Ovary (tissue), 9 donors: ENCODE measurements around the gene NYAP2. TPM values are rescaled to one million over a fixed set of nuclear protein-coding genes. Genes with fewer than 3 reads are reported as not detected.

Source experiments
- DNase-seq, 5 donors: peaks; one replicate each; pipeline ENCODE4 v3.0.0-alpha.2; 2019 to 2020
- H3K27ac ChIP-seq, 2 donors: fragments of 200-600 bp; one replicate each; pipeline versions ENCODE4 v1.5.1 to v1.8.0; 2019 to 2022
- H3K27me3 ChIP-seq: fragments of 200-600 bp; one replicate; pipeline ENCODE4 v1.8.0; 2022
- H3K36me3 ChIP-seq: fragments of 200-600 bp; sonication (generic); one replicate; pipeline ENCODE4 v1.5.1; 2019
- H3K4me1 ChIP-seq: one replicate; pipeline ENCODE4 v1.8.1; 2013; ENCODE audit warnings: mild to moderate bottlenecking, moderate library complexity; ENCODE audit not compliant: insufficient read depth
- H3K4me3 ChIP-seq: fragments of 200-600 bp; sonication (generic); one replicate; pipeline ENCODE4 v1.5.1; 2017
- H3K9me3 ChIP-seq, 2 donors: fragments of 200-600 bp in 1 of 2; sonication (generic) in 1 of 2; one replicate each; pipeline versions ENCODE4 v1.5.1 to v1.8.1; 2013 to 2019; ENCODE audit warnings: mild to moderate bottlenecking in 1 of 2, moderate library complexity in 1 of 2
- CTCF ChIP-seq, 3 donors: fragments of 450-650 bp in 2 of 3; fragments of 200-600 bp in 1 of 3; IDR thresholded peaks; one replicate each; pipeline versions ENCODE4 v1.5.1 to v1.8.0; 2016 to 2022; ENCODE audit warnings: antibody characterized with exemption in 3 of 3, mild to moderate bottlenecking in 1 of 3
- EP300 ChIP-seq: sonication (generic); formaldehyde crosslinking; IDR thresholded peaks from one replicate; pipeline ENCODE4 v1.6.1; 2017; ENCODE audit warnings: antibody characterized with exemption
- POLR2A ChIP-seq: fragments of 450-650 bp; IDR thresholded peaks from one replicate; pipeline ENCODE4 v1.6.1; 2017; ENCODE audit warnings: antibody characterized with exemption, mild to moderate bottlenecking, moderate library complexity
- WGBS, 3 donors: extraction: QIAGEN DNeasy Blood & Tissue Kit in 1 of 3; methylation state at CpG; one replicate each; pipeline versions ENCODE4 v1.1.5 to v1.1.7; 2013 to 2017; 5-methylcytosine and 5-hydroxymethylcytosine counted together
- intact Hi-C, 4 donors: fragments of 100-400 bp; cut with DNase I; formaldehyde crosslinking; loops; one replicate each; pipeline versions ENCODE4 v1.11.0 to v1.15.1; 2022 to 2023
- polyA plus RNA-seq, 2 donors: library from polyadenylated mRNA; stranded (reverse); fragments of 200-250 nt in 1 of 2; fragments of 350-450 nt in 1 of 2; fragmentation: Illumina TruSeq in 1 of 2; extraction: RNeasy Lipid Tissue Mini Kit (QIAGEN cat#74804) in 1 of 2; gene quantifications; one replicate each; pipeline ENCODE4 v1.2.3, GENCODE V29; 2013 to 2014
- total RNA-seq, 7 donors: library from RNA; depleted of rRNA in 2 of 7; stranded (reverse); fragments of >200 nt in 2 of 7; fragmentation: NEBNext Ultra II Directional in 3 of 7; extraction: Animal tissue kit (Norgen Biotek cat#: 25700) in 3 of 7; gene quantifications; one replicate each; pipeline versions ENCODE4 v1.1.0 to v1.2.4, GENCODE V29; 2016 to 2023
- donor health status: DM: no; HTN: no; CAD: no; lungs with moderate emphysema.
- donor health status: DM: no; HTN: no; CAD: no.
- donor health status: Bipolar disorder and iron deficiency.
- donor health status: DM: yes; HTN: yes; CAD: no.
- donor health status: DM: no; HTN: no; CAD: no.
- donor health status: DM: yes; HTN: yes; CAD: no.

The NYAP2 gene
- total and polyA plus RNA-seq, 9 donors = 0.10 to 0.13 TPM; not detected in 7

DNA sequence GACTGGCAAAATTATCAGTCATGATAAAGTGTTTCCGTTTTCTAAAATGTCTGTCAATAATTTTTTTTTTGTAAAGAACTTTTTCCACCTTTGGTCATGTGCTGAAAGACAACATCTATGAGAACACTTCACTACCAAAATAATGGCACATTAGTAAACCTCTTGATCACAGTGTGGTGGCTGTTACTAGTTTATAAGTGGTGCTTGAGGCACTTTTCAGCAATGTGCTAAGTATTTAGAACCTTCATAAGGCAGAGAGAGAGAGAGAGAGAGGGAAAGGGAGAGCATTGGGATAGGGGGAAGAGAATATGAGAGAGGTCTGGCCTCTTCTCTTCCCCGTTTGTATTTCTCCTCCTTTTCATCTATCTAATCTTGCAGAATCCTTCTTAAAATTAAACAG, 1.1 kb upstream of the NYAP2 start:
- 37 to 49% (median 44%) methylated on average over 2 of the region's 2 CpGs for whole genome bisulfite sequencing, 3 donors
- Histone ChIP-seq H3K27ac (no peak overlapping the region), H3K36me3 (no peaks in the 10 kb centered on the region), H3K27me3 (no peaks in the 10 kb centered on the region), H3K4me3 (no peak overlapping the region), H3K9me3 (no peaks in the 10 kb centered on the region), H3K4me1 (no peaks in the 10 kb centered on the region)
- TF ChIP-seq CTCF (IDR thresholded peaks at IDR 0.05) (no peak), POLR2A (no peak), EP300 (no peak)
- no peak for DNase-seq
- intact Hi-C loops = no loop called here

DNA sequence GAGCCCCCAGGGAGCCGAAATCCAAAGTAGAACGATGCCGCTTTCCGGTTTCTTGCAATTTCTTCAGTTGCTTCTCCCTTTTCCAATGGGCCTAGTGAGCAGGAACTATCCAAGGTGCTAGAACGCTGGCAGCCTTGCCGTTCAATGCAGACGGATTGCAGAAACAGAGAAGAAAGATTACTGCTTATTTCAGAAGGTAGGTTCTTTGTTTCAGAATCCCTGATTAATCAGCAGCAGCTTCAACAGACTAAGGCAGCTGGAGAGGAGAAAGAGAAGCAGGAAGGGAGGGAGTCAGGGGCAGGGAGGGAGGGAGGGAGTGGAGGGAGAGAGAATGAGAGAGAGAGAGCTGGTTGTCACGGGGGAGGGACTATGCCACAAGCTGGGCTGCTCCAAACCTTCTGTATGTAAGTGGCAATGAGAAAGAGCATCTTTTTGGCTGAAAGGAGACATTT, 576 bp downstream of the NYAP2 start:
- DNase-seq = peak in 2 of 5 donors; percentile 10 to 33
- no peak overlapping the region for H3K4me3 ChIP-seq
- H3K27ac ChIP-seq = no peak overlapping the region
- H3K9me3 ChIP-seq = no peaks in the 10 kb centered on the region
- H3K4me1 ChIP-seq = no peaks in the 10 kb centered on the region
- 4 to 7% (median 6%) methylated on average over 8 of the region's 8 CpGs for WGBS, 3 donors
- H3K36me3 ChIP-seq = no peaks in the 10 kb centered on the region
- intact Hi-C loops = no loop called here
- TF ChIP-seq CTCF (IDR thresholded peaks at IDR 0.05) (no peak), EP300 (no peak), POLR2A (no peak)
- H3K27me3 ChIP-seq = no peaks in the 10 kb centered on the region

DNA sequence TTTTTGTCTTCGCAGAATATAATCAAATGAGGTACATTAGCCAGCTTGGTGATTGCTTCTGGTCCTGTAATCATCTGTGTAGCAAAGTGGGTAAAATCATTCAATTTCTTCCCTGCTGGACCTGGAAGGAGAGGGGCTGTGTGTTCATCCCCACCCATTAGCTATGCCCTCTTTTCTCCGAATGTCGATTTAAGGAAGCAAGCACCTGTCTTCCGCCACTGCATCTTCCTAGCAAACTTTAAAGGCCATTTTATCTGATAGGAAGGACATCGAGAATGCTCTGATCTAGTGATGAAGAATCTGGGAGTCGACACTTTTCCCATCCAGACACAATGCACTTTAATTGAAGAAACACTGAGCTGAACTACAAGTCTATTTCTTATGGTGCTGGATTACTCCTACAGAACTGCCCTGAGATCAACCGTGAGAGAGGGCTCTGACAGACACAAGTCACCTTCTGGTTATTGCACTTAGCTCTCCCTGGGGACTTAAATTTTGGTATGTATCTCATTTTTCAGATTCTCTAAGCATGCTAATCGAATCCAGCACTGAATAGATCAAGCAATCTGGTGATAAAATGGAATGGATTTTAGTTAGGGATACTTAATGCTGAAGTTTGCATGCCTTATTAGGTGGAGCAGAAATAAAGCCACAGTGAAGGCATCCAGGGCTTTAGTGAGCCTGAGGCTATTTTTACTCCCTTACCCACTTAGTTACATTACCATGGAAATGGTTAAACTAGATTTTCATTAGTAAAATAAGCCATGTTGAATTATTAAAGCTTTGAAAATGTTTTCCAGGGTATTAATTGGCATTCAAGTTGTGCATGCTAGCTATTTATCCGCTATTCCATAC, 1.3 kb downstream of the NYAP2 start:
- Histone ChIP-seq H3K36me3 (no peaks in the 10 kb centered on the region), H3K27ac (no peak overlapping the region), H3K9me3 (no peaks in the 10 kb centered on the region), H3K4me3 (no peak overlapping the region), H3K27me3 (no peaks in the 10 kb centered on the region), H3K4me1 (no peaks in the 10 kb centered on the region)
- TF ChIP-seq POLR2A (no peak), CTCF (IDR thresholded peaks at IDR 0.05) (no peak), EP300 (no peak)
- intact Hi-C loops = no loop called here
- DNase-seq = no peak
- 70 to 77% (median 76%) methylated on average over 9 of the region's 9 CpGs for WGBS, 3 donors

DNA sequence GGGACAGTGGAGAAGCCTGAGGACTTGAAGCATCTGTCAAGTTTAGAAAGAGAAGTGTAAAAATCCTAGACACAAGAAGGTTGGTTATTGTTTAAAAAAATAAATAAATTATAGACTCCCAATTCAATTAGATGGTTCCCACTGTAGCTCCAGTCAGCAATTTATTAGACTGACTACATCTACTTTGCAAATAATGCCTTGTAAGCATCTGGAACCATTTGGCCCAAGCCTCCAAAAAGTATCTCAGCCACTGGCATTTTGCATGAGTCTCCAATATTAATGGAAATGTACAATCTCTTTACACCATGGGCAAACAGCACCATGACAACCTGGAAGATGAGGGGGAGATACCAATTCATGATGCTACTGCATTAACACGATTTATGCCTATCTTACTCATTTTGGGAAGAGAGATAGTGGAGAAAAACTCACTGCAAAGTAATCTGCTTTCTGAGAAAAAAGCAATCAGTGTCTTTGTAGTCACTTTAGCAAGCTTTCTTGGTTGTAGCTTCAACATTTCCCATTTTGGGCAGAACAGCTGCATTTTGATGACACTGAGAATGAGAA, 2.8 kb downstream of the NYAP2 start:
- DNase-seq = no peak
- Histone ChIP-seq H3K4me1 (no peaks in the 10 kb centered on the region), H3K27ac (no peak overlapping the region), H3K4me3 (no peak overlapping the region), H3K27me3 (no peaks in the 10 kb centered on the region), H3K36me3 (no peaks in the 10 kb centered on the region), H3K9me3 (no peaks in the 10 kb centered on the region)
- intact Hi-C loops = no loop called here
- 19 to 37% (median 33%) methylated on average over 1 of the region's 1 CpG for WGBS, 3 donors
- TF ChIP-seq EP300 (no peak), CTCF (IDR thresholded peaks at IDR 0.05) (no peak), POLR2A (no peak)
